HG03060 (cell line): ENCODE results near the gene KIF26B.
"Not testable (repeated sequence)": the region's sequence is repeated elsewhere in the genome, so short reads cannot be mapped to it uniquely, and the experiment has no call there.

Experiments used
- ATAC-seq: cut with Tn5 transposase; IDR thresholded peaks from one replicate; pipeline ENCODE4 v1.9.1; 2021; ENCODE audit warnings: low read depth, moderate number of reproducible peaks; ENCODE audit not compliant: unreplicated experiment

Gene KIF26B

GRCh38 chr1:245686006-245686405 is 531.2 kb downstream of the KIF26B start:
- ATAC-seq, result no peak

- no peak for ATAC-seq
These were observed 531.8 kb downstream of the KIF26B start for GRCh38 chr1:245686446-245687030.

GRCh38 chr1:245687152-245687635 is 532.4 kb downstream of the KIF26B start:
- ATAC-seq, result no peak

- ATAC-seq, result no peak
These were observed 533.1 kb downstream of the KIF26B start for GRCh38 chr1:245687636-245688535.

GRCh38 chr1:245688536-245689453 is 534.0 kb downstream of the KIF26B start:
- no peak for ATAC-seq

- ATAC-seq, result no peak
These were observed 535.4 kb downstream of the KIF26B start for GRCh38 chr1:245690156-245690690.

GRCh38 chr1:245690946-245691541 is 536.3 kb downstream of the KIF26B start:
- no peak for ATAC-seq

GRCh38 chr1:245691897-245692296 is 537.1 kb downstream of the KIF26B start:
- no peak for ATAC-seq

GRCh38 chr1:245692318-245692717 is 537.5 kb downstream of the KIF26B start:
- ATAC-seq, result no peak

- ATAC-seq, result no peak
These were observed 538.5 kb downstream of the KIF26B start for GRCh38 chr1:245693116-245693793.

GRCh38 chr1:245693941-245694752 is 539.4 kb downstream of the KIF26B start:
- ATAC-seq, result no peak

- ATAC-seq, result no peak
These were observed 540.0 kb downstream of the KIF26B start for GRCh38 chr1:245694753-245695195.

- ATAC-seq, result no peak
These were observed 540.4 kb downstream of the KIF26B start for GRCh38 chr1:245695211-245695610.

- ATAC-seq, result not testable (repeated sequence)
These were observed 540.9 kb downstream of the KIF26B start for GRCh38 chr1:245695701-245696100.

- no peak for ATAC-seq
These were observed 543.3 kb downstream of the KIF26B start for GRCh38 chr1:245698116-245698515.

- no peak for ATAC-seq
These were observed 544.1 kb downstream of the KIF26B start for GRCh38 chr1:245698860-245699259.

- ATAC-seq, result no peak
These were observed 545.8 kb downstream of the KIF26B start for GRCh38 chr1:245700631-245701030.

- no peak for ATAC-seq
These were observed 546.8 kb downstream of the KIF26B start for GRCh38 chr1:245701631-245702030.

- ATAC-seq, result no peak
These were observed 547.6 kb downstream of the KIF26B start for GRCh38 chr1:245702346-245702745.
